GM21390 (cell line): ENCODE results near the gene C9.
"Not testable (repeated sequence)": the region's sequence is repeated elsewhere in the genome, so short reads cannot be mapped to it uniquely, and the experiment has no call there.

Experiments
- ATAC-seq: cut with Tn5 transposase; IDR thresholded peaks from one replicate; pipeline ENCODE4 v1.9.1; 2021; ENCODE audit not compliant: unreplicated experiment

Gene C9

DNA sequence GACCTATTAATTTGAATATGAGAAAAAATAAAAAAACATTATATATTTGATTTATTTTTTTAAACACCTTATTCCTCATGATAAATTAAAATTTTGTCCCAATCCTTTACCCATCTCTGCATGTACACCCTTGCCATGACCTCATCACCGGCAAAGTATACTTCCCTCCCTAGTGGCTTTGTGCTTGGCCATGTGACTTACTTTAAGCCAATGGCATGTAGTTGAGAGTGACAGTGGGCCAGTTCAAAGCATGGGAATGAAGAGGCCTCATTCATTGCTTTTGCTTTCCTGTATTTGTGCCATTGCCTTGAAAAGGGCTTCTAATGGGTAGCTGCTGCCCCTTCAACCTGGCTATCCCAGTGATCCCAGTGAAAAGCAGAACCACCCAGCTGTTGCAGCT is 31.2 kb downstream of the C9 start:
- ATAC-seq, result no peak

DNA sequence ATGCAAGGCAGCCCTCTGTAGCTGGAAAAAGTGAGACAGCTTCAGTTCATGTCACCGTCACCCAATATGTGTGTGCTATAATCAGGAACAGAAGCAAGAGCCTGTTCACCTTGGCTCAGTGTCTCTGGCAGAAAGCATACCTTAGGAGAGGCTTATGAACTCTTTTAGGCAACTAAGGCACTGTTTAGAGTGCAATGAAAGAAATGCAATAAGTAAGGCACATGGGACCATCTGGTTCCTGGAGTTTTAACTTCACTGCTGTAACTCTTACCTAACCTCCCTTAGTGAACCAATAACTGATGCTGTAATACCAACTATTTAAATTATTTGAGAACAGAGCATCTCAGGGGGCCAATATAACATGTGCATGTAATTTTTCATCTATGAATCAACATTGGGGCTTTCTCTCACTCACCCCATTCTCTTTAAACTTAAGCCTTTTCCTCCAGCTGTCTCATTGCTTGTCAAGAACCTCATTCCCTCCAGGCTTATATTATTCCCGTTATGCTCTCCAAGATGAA is 32.4 kb downstream of the C9 start:
- ATAC-seq, result no peak

DNA sequence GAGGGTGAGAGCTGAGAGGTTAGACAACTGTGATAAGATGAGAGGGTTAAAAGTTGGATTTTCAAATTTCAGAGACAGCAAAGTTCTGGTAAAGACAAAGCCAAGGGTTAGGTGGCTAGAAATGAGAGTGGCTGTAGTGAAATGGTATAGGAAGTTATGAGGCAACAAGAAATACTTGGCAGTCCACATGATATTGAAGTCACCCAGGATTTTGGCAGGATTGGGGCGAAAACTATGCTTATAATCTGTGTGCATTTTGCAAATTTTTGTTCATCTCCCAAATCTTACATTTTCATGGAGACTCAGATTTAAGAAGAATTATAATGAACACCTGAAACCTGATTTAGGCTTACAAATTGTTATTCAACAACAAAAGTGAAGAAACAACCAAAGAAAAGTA is 35.6 kb downstream of the C9 start:
- ATAC-seq, result no peak

DNA sequence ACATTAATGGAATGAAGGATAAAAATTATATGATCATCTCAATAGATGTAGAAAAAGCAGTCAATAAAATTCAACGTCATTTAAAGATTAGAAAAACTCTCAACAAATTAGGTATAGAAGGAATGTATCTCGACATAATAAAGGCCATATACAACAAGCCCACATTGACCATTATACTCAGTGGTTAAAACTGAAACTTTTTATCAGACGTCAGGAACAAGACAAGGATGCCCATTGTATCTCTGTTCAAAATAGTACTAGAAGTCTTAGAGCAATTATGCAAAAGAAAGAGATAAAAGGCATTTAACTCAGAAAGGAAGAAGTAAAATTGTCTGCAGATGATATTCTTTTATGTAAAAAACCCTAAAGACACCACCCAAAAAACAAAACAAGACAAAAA is 40.8 kb downstream of the C9 start:
- no peak for ATAC-seq

DNA sequence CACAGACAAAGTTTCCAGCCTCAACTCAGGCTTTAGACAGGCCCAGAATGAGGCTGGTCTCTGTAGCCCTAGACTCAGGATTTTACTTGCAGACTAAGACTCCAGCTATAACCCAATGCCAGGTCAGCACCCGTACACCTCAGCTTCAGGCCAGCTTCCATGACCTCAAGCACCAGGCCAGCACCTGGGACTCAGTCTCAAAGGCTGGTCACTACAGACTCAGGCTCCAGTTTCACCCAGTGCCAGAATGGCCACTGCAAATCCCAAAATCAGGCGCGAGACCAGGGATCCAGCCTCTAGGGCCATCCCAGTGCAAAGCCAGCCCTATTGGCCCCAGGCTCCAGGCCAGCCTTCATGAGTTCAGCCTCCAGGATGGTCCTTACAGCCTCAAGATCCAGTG is 44.9 kb downstream of the C9 start:
- no peak for ATAC-seq

DNA sequence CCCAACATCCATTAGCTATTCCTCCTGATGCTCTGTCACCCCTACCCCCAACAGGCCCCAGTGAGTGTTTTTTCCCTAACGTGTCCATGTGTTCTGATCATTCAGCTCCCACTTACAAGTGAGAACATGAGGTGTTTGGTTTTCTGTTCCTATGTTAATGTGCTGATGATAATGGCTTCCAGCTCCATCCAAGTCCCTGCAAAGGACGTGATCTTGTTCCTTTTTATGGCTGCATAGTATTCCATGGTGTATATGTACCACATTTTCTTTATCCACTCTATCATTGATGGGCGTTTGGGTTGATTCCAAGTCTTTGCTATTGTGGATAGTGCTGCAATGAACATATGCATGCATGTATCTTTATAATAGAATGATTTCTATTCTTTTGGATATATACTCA is 47.8 kb downstream of the C9 start:
- not testable (repeated sequence) for ATAC-seq

DNA sequence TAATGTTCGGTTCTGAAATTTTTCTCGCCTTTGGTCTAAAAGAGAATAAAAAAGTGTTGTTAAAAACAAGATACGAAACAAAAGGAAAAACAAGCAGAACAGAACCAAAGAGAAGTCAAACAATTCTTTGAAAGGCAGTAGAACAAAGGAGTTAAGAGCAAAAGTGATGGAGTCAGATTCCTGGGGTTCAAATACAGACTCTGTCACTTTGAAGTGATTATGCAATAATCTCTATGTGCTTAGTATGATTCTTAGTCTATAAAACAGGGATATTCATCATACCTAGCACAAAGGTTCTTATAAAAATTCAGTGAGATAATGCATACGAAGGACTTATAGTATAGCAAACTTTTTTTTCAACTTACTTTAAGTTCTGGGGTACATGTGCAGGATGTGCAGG is 48.3 kb downstream of the C9 start:
- ATAC-seq, result no peak

DNA sequence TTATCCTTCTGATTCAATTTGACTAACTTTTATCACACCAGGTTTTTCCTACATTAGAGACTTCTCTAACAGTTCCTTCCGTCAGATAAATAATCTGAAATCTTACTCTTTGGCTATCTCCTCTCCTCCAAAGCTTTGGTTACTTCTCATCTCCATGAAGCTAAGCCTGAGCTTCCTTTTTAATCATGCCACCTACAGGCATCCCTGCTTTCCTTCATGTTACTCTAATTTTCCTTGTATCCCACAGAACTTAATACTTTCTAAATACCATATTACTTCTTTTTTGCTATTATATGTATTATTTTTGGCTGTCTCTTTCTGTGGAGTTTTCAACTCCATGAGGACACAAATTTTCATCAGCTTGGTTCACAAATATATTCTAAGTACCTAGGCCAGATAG is 49.7 kb downstream of the C9 start:
- ATAC-seq, result no peak

DNA sequence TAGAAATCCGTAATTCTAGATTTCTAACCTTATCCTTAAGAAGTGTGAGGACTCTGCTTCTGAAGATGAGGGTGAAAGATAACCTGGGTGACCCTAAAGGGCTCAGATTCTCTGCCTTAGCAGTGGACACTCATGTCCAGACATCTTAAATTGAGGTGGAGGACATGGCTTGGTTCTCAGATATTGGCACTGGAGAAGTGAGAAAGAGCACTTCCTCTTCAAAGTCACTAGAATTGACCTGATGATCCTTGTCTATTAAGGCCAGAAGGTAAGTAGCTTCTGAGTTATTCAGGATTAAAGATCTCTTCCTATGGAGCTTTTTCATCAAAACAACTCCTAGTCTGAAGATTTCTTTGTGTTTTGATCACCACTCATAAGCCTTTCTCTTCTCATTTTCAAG is 54.8 kb downstream of the C9 start:
- ATAC-seq, result no peak

DNA sequence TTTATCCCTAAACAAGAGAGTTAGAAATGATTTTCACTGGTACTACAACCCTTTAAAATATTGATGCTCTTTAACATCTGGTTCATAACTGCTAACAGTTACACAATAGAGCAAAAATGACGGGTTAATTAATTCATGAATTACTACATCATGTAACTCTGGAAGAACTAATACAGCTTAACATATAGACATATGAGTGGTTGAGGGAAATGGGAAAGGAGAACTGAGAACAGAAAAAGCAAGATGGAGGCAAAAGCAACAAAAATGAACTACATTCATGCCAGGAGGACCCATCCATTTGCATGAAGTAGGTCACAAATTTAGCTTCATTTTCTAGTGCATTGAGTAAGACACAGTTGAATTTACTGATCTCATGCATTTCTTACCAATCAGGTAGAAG is 61.8 kb downstream of the C9 start:
- peak; percentile 67 for ATAC-seq

DNA sequence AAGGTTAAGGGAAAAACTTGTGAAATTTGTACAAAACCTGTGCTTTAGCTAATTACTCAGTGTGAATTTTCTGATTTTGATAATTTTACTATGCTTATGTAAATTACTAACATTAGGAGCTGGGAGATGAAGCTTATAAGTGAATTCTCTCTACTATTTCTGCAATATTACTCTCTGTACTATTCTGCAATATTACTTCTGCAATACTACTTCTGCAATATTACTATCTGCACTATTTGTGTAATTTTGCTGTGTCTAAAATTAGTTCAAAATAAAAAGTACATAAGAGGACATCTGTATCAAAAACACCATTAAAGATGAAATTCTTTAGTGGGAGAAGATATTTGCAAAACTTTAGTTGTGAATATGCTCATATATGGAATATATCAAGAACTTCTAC is 62.9 kb downstream of the C9 start:
- no peak for ATAC-seq

DNA sequence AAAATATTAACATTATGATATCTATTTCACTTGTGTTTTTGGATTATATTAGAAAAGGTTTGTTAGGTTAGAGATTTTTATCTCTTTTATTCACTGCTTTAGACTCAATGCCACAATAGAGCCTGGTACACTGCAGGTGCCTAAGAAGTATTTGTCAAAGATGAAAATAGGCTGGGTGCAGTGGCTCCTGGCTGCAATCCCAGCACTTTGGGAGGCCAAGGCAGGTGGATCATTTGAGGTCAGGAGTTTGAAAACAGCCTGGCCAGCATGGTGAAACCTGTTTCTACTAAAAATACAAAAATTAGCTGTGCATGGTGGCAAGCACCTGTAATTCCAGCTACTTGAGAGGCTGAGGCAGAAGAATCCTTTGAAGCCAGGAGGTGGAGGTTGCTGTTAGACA is 64.3 kb downstream of the C9 start:
- ATAC-seq, result no peak

DNA sequence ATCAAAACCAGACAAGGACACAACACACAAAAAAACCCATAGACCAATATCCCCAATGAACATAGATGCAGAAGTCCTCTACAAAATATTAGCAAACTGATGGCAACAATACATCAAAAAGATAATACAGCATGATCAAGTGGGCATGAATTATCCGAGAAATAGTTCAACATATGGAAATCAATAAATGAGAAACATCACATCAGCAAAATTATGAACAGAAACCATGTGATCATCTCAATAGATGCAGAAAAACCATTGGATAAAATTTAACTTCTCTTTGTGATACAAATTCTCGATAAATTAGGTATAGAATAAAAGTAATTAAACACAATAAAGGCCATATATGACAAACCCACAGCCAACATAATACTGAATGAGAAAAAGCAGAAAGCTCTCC is 69.6 kb downstream of the C9 start:
- ATAC-seq, result no peak

DNA sequence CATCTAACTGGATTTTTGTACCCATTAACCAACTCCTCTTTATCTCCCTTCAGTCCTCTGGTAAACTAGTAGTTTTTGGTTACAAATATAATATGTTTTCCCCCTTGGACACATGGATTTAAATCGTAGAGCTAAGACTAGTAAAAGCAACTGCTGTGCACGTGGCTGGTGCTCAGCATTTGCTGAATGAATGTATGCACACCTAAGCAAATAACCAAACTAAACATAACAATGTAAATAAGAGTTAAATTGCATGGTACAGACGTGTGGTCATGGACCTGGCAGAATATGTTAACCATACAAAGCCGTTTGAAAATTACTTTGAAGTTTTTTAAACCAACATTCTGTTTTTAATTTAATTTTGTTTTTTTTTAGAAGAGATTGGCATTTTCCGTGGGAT is 79.7 kb downstream of the C9 start:
- no peak for ATAC-seq

DNA sequence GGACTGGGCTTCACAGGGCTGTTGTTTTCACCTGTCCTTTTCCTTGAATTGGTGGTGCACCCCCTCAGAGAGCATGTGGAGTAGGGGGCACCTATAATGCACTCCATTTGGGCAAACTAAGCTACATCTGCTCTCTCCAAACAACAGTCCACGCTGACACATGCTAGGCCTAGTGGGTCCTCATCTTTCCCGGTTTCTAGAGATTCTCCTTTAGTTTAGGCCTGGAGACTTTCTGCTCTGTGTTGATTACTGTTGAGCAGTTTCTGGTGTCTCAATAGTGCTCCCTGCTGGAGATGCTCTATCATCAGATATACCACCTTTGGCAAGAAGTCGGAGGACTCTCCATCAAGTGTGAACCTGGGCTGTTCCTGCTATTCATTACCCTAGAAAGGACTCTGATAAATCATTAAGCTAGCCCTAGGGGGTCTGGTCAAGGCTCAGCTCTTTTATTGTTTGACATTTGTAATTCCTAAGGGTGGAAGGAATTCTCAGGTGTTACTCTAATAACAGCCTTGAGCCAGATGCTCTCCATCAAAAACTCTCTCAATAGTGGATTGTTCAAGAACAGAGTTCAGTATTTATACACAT is 81.0 kb downstream of the C9 start:
- ATAC-seq, result peak; percentile 98

DNA sequence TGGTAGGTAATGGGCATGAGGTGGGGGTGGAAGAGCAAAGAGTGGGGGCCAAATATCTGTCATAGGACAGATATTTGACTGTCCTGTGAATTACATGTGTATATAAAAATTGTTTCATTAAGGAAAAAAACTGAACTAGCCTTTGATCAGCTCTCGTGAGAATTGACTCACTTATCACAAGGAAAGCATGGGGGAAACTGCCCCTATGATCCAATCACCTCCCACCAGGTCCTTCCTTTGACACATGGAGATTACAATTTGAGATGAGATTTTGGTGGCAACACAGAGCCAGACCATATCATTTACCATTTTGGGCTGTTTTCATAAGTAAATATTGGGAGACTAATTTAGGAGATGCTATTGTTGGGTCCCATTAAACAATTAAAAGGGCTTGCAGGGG is 81.7 kb downstream of the C9 start:
- ATAC-seq, result no peak

DNA sequence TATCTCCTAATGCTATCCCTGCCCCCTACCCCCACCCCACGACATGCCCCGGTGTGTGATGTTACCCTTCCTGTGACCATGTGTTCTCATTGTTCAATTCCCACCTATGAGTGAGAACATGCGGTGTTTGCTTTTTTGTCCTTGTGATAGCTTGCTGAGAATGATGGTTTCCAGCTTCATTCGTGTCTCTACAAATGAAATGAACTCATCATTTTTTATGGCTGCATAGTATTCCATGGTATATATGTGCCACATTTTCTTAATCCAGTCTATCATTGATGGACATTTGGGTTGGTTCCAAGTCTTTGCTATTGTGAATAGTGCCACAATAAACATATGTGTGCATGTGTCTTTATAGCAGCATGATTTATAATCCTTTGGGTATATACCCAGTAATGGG is 88.4 kb downstream of the C9 start:
- not testable (repeated sequence) for ATAC-seq

DNA sequence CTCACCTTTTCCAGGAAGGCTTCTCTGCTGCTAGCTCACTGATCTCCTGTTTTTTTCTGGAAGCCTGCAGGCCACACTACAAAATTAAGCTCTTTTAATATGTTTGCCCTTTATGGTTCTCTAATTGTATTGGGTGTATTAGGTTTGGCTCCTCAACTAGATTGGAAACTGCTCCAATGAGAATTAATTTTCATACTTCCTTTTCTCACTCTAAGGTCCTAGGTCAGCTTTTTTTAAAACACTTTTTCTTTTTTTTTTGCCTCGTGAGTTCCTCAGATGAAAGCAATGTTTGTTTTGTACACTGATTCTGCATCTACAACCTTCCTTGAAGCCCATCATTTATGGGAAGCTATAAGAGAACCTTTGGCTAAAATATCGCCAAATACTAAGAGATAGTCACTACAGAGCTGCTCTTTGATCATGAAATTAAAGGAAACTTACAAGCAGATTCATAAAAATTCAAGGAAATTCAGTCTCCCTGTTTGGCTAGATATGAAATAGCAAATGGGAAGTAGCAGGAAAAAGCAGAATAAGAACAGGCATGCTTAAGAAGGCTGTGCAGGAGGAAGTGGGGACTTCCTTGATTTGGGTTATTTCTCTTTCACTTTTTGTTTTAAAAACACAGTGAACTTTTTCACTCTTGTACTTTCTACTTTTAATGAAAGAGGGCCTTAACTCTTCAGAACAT is 89.8 kb downstream of the C9 start:
- peak; percentile 86 for ATAC-seq

DNA sequence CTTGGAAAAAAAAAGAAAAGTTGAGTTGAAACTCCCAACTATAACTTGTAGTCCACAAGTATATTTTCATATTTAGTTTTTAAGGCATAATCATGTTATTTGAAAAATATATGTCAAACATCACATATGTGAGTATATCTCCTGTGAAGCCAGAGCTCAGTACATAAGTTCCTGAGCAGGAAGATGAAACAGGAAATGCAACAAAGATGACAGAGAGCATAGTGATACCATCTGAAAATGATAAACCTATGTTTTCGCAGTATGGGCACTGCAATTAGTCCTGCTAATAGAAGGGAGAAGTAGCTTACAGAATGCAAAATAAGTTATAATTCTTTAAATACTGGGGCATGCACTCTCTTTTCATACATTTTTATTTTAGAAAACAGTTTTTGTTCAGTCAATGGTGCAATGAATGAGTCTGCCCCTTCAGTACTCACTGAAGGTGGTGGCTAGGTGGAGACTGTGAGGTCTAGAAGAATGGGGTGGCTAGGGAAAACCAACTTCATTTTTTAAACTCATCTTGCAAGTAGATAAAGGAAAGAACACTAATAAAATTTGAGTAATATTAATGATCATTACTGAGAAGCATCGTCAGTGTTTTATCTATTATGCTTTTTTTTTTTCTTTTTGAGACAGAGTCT is 90.9 kb downstream of the C9 start:
- no peak for ATAC-seq

DNA sequence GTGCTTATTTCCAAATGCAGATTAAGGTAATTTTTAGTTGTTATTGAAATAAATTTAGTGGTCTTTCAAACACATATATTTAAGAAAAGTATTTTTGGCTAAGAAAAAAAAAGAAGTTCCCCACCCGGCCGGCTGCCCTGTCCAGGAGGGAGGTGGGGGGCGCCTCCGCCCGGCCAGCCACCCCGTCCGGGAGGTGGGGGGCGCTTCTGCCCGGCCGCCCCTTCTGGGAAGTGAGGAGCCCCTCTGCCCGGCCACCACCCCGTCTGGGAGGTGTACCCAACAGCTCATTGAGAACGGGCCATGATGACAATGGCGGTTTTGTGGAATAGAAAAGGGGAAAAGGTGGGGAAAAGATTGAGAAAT is 91.4 kb downstream of the C9 start:
- ATAC-seq, result not testable (repeated sequence)

DNA sequence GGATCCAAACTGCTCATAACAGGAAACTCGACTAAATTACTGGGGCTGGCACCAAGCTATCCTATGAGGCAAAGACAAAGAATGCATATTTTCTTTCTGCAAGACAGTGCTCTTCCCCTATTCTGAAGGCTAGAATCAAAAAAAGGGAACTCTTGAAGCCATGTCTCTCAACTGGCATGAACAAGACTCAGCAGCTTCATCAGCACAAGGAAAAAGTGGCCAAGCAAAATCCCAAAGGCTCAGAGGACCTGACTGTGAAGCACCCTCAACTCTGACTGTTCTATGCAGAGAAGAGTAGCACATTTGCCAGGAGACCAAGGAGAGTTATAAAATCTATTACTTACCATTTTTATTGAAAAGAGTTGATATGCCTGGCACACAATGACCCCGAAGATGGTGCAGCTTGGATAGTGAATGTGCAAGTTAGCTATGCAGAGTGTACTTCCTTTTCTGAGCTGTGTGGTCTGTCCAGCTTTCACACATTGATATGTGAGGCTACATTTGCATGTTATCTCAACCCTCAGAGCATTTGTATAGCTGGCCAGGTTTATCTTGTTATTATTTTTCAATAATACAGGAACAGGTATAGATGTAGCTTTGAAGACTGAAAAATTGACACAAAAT is 94.0 kb downstream of the C9 start:
- ATAC-seq, result peak; percentile 79

DNA sequence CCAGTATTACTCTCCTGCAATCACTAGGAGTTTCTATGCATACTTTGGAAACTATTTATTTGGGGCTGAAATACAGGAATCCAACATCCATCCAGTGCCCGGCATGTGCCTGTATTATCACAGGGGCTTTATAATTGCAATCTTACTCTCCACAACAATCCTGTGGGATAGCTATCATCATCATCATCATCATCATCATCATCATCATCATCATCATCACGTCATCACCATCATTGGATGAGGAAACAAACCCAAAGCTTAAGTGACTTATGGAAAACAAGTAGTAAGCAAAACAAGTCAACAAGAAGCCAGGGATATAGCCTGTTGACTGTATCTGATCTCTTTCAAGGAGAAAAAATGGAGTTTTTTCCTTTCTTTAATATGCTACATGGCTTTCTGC is 97.1 kb downstream of the C9 start:
- no peak for ATAC-seq
